Stimulated activated CD8-positive, alpha-beta memory T cell treated with anti-CD3 and anti-CD28 coated beads, Interleukin-4, amount 100 ng/mL, for 4 hours (primary cell): ENCODE results near the gene FAM219B.
A peak's percentile ranks its signal among the peaks of the same experiment; 100 is the strongest.
"Not testable (repeated sequence)": the region's sequence is repeated elsewhere in the genome, so short reads cannot be mapped to it uniquely, and the experiment has no call there.

Experiments
- DNase-seq, 2 donors: peaks; one replicate each; pipeline ENCODE4 v3.0.0-alpha.2; 2020; ENCODE audit warnings: low read depth in 2 of 2, low spot score in 1 of 2

FAM219B gene

DNA sequence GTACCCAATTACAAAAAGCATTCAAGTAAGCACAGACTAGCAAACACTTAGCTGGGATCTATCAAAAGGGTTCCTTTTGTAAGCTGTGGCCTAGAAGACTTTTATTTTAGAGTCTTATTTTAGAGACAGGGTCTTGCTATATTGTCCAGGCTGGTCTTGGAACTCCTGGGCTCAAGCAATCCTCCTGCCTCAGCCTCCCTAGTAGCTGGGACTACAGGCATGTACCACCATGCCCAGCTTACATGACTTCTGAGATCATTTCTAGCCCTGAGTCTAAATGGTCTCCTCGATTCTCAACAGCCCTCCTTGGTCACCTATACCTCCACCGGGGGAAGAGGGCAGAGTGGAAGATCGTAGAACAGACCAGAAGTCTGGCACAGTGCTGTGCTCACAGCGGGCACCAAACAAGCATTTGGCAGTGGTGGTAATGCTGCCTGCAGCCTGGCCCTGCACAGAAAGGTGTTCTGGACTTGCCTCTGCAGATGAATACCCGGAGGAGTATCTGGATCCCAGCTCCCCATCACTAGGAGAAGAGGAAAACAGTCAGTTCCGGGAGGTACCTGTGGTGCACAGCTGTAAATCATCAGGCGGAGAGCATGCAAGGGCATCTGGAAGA lies 2.4 kb downstream of the FAM219B start:
- DNase-seq: no peak

DNA sequence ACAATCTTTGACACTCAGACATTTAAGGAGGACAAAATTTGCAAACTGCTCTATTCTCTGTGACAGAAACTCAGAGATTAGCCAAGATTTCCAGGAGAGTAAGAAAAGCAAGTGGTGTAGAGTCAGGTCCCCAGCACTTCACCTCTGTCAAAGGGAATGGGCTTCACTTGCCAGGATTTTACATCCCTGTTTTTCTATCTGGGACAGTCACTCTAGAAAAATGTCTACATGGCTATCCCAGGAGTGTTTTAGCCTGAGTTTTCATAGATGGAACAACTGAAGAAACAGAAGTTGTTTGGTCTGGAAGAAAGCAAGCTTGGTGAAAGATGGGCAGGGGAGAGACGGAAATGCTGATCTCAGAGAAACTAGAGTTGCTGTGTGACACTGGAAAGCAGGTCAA lies 3.0 kb downstream of the FAM219B start:
- no peak for DNase-seq

DNA sequence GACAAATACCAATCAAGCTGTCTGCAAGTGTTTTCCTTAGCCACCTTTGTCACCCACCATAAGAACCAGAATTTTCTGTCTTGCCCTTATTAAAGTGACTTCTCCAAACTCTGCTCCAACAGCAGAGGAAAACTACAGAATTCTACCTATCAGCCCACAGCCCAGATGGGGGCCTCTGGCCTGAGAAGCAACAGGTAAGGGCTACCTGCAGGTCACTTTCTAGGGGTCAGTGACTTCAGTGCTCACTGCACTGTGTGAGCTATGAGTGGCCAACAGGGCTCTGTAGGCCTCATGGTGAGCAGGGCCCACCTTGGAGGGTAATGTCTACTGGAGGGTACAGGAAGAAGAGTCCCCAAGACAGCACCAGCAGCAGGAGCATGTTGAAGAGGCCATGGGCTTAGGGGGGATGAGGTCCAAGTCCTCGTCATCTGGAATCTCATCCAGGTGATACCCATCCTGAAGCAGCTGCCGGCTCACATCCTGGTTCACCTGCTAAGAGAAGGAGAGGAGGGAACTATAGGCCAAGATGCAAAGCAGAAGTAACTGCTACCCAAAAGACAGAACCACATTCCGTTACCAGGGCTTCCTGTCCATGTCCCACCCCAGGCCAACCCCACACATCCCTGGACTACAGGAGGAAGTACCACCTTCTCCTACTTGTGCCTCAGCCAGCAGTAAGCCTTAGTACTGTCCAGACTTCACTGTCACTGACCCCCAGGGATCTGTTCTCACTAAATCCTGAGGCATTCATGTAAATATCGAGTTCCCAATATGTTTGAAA lies 4.2 kb downstream of the FAM219B start:
- DNase-seq: no peak

DNA sequence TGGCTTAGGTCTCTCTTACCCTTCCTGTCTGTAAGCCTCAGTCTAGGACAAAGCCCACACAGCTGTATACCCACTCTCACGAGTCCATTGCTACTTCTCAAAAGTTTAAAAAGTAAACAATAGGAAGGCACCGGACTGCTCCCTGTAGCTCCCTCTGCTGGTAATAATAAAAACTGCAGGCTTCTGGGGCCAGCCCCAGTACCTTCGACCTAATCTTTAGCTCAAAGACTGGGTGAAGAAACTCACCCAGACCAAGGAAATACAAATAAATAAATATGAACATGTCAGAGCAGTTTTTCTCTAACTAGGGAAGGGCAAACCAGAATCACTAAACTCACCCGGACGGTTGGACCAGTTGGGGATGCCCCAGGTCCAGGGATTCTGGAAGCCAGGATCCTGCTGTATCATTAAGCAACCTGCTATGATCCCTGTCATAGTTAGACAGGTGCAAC lies 5.0 kb downstream of the FAM219B start:
- peak in 1 of 2 donors; percentile 38 for DNase-seq

DNA sequence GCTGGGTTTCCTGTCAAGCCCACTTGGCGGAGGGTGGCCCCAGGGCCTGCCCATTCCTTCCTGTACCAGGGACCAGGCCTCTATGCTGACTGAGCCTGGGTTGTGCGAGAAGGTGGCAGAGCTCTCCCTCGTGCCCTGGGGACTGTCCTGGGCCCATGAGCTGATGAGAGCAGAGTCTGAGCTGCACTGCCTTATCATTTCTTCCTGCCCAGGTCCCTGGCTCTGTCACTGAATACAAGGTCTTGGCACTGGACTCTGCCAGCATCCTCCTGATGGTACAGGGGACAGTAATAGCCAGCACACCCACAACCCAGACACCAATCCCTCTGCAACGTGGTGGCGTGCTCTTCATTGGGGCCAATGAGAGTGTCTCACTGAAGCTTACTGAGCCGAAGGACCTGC lies 9.3 kb downstream of the FAM219B start:
- DNase-seq: no peak

DNA sequence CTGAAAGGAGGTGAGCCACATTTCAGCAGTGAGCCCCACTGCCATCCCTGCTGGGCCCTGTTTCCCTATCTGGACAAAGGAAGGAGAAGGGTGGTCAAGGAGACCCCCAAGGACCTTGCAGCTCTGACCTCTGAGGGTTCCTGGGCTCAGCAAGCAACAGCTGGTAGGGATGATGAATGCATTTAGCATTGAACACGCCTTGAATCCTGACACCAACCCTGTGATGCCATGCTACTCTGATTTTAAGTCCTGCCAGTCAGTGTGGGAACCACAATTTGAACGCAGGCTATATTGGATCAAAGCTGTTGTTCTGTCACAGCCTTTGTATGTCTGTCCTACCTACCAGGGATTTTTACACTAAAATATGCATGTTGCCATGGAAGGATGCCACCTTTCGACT lies 10.3 kb downstream of the FAM219B start:
- DNase-seq: no peak

DNA sequence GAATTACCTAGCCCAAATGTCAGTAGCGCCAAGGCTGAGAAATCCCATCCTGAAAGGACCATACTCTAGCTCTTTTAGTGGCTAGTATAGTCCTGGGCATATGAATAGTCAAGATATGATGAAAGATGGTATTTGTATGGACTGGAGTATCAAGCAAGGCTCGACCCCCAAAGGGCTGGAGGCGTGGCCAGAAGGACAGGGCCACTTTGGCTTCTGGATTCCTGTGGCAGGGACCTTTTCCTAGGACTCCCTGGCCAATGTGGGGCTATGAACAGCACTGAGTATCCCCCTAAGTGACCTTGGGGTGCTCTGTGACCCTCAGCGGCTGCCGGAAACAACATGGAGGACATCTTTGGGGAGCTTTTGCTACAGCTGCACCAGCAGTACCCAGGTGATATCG lies 10.8 kb downstream of the FAM219B start:
- no peak for DNase-seq

DNA sequence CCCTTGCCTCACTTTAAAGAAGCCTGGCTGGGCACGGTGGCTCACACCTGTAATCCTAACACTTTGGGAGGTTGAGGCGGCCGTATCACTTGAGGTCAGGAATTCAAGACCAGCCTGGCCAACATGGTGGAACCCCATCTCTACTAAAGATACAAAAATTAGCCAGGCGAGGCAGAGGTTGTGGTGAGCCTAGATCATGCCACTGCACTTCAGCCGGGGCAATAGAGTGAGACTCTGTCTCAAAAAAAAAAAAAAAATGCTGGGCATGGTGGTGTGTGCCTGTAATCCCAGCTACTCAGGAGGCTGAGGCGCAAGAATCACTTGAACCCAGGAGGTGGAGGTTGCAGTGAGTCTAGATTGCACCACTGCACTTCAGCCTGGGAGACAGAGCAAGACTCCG lies 12.3 kb downstream of the FAM219B start:
- DNase-seq: not testable (repeated sequence)

DNA sequence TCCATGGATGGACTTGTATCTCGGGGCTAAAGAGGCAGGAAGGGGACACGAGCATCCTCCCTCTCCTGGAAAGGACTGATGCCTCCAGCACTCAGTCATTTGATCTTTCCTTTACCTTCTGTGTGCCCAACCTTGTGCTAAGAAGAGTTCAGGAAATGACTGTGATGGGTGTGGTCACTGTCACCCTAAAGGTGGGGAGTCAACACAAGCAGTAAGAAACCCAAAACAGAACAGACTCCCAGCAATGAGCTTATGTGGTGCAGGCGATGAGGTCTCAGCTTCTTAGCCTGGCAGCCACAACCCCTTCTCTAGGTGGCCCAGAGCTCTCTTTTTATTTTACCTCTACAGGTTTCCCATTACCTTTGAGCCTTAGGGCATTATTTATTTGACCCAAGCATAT lies 13.0 kb downstream of the FAM219B start:
- DNase-seq: no peak

DNA sequence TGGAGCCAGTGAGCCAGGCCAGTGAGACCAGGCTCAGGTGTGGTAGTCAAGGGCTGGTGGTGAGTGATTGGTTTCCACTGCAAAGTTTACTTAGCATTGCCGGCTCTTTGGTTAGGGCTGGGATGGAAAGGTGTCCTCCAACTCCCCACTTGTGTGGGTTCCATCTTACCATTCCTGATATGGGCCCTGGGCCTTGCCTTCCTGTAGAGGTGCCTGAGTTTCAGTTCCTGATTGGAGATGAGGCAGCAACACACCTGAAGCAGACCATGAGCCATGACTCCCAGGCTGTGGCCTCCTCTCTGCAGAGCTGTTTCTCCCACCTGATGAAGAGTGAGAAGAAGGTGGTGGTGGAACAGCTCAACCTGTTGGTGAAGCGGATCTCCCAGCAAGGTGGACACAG lies 13.7 kb downstream of the FAM219B start:
- no peak for DNase-seq

DNA sequence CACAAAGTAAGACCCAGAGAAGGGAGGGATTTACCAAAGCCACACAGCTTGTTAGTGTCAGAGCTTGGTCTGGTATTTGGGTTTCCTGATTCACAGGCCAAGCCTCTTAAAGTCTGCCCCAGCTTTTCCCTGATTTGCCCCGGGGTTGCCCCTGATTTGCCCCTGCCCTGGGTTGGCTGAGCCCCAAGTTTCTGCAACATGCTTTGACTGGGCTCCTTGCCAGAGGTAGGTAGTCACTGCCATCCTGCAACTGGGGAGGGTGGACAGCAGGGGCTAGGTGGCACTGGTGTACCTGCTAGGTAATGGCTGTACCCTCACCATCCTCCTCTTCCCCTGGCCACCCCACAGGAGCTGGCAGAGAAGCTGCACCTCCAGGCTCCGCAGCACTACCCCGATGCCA lies 14.3 kb downstream of the FAM219B start:
- no peak for DNase-seq

DNA sequence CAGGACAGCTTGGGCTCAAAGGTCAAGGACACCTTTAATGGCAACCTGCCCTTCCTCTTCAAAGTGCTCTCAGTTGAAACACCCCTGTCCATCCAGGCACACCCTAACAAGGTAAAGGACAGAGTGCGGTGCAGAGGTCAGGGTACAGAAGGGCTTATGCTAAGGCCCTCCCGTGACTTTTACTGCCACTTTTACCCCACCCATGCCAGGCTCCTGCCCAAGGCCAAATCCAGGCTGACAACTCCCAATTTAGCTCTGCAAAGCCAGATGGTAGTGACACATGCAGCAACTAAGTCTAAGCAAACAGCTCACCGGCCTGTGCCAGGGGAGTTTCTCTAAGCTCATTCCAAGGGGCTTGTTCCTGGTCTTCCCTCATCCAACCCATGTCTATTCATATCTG lies 15.2 kb downstream of the FAM219B start:
- DNase-seq: no peak

DNA sequence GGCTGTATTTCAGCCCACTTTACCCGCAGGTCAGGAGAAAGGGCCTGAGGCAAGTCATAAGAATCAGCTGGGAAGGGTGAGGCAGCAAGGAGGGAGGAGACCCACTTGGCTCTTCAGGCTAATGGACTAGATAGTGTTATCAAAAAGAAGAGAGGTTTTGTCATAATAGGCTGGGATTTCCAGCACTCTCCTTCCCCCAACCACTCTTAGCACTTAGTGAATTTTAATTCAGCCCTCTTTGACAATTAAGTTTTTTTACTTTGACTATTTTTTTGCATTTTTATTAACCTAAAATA lies 16.0 kb downstream of the FAM219B start:
- no peak for DNase-seq

DNA sequence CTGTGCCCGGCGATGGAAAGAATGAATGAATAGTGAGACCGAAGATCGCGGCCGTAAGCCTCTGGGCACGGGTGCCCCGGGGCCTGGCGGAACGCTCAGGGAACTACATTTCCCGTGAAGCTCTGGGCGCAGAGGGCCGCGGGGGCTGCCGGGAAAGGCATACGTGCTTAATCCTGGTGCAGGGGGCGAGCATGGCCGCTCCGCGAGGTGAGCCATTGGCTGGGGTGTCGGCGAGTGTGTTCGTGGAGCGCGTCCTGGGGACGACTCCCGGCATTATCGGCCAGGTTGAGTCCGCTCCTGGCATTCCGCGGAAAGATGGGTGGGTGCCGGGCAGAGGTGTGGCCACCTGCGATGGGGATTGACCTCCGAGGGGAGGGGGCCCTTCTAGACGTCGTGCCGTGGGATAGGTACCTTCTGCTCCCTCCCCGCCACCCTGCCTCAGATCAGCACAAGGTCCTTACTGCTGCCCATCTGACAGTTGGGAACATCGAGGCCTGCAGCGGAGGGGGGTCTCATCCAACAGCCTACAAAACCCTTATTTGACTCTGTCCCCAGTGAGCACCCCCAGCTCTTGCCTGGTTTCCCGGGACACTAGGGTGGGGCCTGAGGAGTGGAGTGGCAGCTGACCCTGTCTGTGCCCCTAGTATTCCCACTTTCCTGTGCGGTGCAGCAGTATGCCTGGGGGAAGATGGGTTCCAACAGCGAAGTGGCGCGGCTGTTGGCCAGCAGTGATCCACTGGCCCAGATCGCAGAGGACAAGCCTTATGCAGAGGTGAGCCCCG lies 16.6 kb downstream of the FAM219B start, which contains the start of gene MPI:
MPI (plus strand) TSS at position 160 of the 782 bp plus-strand sequence; CDS start at position 192, 32 bp downstream.
- peak; percentile 59 to 67 for DNase-seq

DNA sequence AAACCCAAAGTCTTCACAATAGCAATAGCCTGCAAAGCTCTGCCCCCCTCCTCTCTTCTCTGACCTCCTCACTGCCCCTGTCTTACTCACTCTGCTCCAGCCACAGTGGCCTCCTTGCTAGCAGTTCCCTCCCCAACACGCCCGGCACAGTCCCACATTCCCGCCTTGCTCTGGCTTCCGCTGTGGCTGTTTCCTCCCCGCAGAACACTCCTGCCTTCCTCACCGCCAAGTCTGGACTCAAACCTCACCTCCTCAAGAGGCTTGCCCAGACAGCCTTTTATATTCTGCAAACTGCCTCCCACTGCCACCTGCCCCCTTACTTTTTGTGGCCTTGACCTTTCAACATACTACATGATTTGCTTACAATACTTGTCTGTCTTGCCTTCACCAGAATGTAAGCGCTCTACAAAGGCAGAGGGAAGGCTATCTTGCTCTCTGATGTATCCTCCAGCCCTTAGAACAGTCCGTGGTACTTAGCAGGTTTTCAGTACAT lies 17.2 kb downstream of the FAM219B start:
- no peak for DNase-seq

DNA sequence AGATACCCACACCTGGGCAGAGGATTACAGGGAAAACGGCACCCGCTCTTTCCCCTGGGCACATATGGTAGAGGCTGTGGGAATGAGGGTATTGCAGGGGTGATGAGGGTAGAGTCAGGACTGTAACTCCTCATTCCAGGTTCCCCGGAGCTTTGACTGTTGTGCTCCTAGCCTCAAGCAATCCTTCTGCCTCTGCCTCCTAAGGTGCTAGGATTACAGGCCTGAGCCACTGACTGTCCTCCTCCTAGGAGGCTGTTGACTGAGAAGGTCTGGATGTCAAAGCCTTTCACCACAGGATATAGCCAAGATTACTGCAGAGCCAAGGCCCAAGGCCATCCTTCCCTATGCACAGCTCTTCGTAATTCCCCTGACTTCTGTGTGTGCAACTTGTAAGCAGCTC lies 17.9 kb downstream of the FAM219B start:
- no peak for DNase-seq

DNA sequence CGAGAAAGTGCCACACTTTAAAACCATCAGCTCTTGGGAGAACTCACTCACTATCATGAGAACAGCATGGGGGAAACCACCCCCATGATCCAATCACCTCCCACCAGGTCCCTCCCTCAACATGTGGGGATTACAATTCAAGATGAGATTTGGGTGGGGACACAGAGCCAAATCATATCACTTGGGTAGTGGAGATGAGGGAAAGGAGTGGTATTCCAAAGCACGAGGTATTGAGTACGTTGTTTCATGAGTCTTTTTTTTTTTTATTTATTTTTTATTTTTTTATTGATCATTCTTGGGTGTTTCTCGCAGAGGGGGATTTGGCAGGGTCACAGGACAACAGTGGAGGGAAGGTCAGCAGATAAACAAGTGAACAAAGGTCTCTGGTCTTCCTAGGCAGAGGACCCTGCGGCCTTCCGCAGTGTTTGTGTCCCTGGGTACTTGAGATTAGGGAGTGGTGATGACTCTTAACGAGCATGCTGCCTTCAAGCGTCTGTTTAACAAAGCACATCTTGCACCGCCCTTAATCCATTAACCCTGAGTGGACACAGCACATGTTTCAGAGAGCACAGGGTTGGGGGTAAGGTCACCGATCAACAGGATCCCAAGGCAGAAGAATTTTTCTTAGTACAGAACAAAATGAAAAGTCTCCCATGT lies 19.0 kb downstream of the FAM219B start:
- not testable (repeated sequence) for DNase-seq

DNA sequence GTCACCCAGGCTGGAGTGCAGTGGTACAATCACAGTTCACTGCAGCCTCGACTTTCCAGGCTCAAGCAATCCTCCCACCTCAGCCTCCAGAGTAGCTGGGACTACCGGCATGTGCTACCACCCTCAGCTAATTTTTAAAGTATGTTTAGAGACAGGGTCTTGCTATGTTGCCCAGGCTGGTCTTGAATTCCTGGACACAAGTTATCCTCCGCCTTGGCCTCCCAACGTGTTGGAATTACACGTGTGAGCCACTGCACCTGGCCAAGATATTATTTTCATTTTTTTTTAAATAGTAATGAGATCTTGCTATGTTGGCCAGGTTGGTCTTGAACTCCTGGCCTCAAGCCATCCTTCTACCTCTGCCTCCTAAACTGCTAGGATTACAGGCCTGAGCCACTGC lies 21.2 kb downstream of the FAM219B start:
- DNase-seq: no peak

DNA sequence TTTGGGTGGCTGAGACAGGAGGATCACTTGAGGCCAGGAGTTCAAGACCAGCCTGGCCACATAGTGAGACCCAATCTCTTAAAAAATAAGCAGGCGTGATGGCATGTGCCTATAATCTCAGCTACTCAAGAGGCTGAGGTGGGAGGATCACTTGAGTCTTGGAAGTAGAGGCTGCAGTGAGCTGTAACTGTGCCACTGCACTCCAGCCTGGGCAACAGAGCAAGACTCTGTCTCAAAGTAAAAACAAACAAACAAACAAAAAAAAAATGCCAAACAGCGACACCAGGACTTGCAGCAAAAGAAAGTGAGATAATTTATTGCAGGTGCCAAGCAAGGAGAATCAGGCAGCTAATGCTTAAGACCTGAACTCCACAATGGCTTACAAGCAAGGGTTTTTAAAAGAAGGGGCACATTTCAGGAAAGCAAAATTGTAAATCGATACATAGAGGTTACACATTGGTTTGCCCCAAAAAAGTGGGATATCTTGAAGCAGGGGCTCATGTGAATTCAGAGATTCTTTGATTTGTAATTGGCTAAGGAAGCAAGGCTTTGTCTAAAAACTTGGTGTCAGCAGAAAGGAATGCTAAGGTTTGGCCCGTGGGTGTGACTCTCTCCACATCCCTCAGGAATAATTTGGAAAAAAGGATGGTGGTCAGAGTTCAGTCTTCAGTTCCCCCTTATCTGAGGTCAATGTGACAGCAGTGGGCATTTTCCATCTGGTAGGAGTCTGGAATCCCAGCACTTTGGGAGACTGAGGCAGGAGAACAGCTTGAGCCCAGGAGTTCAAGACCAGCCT lies 22.0 kb downstream of the FAM219B start:
- DNase-seq: no peak

DNA sequence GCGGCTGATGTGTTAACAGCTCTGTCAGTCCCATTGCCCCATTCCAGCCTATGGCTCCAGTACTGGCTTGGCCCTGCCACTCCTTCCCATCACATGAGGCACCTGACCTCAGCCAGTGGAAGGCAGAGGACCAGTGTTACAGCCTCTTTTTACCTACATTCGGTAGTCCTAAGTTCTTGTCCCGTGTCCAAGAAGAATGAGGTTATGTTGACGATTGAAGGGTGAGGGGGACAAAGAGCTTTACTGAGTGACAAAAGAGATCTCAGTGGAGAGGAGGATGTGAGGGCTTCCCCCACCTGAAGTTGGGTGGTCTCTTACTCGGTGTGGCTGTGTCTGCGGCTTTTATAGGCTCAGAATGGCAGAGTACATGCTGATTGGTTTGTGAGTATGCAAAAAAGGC lies 24.1 kb downstream of the FAM219B start:
- DNase-seq: no peak

DNA sequence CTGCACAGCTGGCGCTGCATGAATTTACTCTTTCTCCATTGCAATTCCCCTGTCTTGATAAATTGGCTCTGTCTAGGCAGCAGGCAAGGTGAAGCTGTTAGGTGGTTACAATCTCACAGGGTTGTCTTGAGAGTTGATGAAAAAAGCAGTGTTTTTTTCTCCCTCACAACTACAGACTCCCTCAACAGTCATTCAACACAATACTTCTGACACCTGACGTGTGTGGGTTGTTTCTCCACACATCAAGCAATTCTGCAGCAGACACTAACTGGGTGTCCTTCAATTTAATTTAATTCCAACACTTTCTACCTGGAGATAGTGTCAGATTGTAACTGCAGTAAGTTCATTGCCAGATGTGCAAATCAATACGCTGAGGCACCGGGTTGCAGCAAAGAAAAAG lies 28.4 kb downstream of the FAM219B start:
- DNase-seq: no peak
